HUES6 (cell line): Measurements from ENCODE around the gene ARID1B.

Source experiments
- H3K27ac ChIP-seq: 2 replicates; pipeline ENCODE4 v1.7.0; 2013; ENCODE audit warnings: low read depth, mild to moderate bottlenecking, low read length, inconsistent platforms
- H3K27me3 ChIP-seq: 2 replicates; pipeline ENCODE4 v1.6.1; 2013; ENCODE audit warnings: low read length; ENCODE audit not compliant: control insufficient read depth, insufficient read depth
- H3K36me3 ChIP-seq: 2 replicates; pipeline ENCODE4 v1.6.1; 2013; ENCODE audit warnings: low read length; ENCODE audit not compliant: control insufficient read depth, insufficient read depth
- H3K4me1 ChIP-seq: 2 replicates; pipeline ENCODE4 v1.6.1; 2013; ENCODE audit warnings: low read length; ENCODE audit not compliant: control insufficient read depth, insufficient read depth
- H3K4me3 ChIP-seq: 2 replicates; pipeline ENCODE4 v1.5.1; 2013; ENCODE audit warnings: low read depth, low read length
- H3K9ac ChIP-seq: one replicate; pipeline ENCODE4 v1.6.1; 2013; ENCODE audit warnings: mild to moderate bottlenecking, low read length
- H3K9me3 ChIP-seq: 2 replicates; pipeline ENCODE4 v1.6.1; 2013; ENCODE audit warnings: low read depth, low read length; ENCODE audit not compliant: control insufficient read depth, insufficient read depth

The ARID1B gene

GRCh38 chr6:156832231-156832647 is 55.1 kb downstream of the ARID1B start:
- Histone ChIP-seq H3K4me3 (no peak overlapping the region), H3K27me3 (no peaks in the 10 kb centered on the region), H3K9me3 (no peaks in the 10 kb centered on the region), H3K9ac (no peak overlapping the region), H3K4me1 (peaks cover 20% of the 10 kb centered on the region), H3K36me3 (peaks cover 10% of the 10 kb centered on the region), H3K27ac (no peak overlapping the region)

GRCh38 chr6:156832669-156833068 is 55.5 kb downstream of the ARID1B start:
- Histone ChIP-seq H3K4me3 (no peak overlapping the region), H3K27me3 (no peaks in the 10 kb centered on the region), H3K4me1 (peaks cover 16% of the 10 kb centered on the region), H3K9ac (no peak overlapping the region), H3K36me3 (peaks cover 10% of the 10 kb centered on the region), H3K9me3 (no peaks in the 10 kb centered on the region), H3K27ac (no peak overlapping the region)

- H3K4me3 ChIP-seq: no peak overlapping the region
- H3K36me3 ChIP-seq: peaks cover 10% of the 10 kb centered on the region
- no peaks in the 10 kb centered on the region for H3K9me3 ChIP-seq
- no peak overlapping the region for H3K9ac ChIP-seq
- H3K4me1 ChIP-seq: peaks cover 5% of the 10 kb centered on the region; the same call in 1 of the 2 replicates
- no peaks in the 10 kb centered on the region for H3K27me3 ChIP-seq
- no peak overlapping the region for H3K27ac ChIP-seq
Observed at GRCh38 chr6:156833755-156834154, 56.6 kb downstream of the ARID1B start.

- Histone ChIP-seq H3K9ac (no peak overlapping the region), H3K27me3 (no peaks in the 10 kb centered on the region)
Observed at GRCh38 chr6:156839129-156839528, 62.0 kb downstream of the ARID1B start.

GRCh38 chr6:156839591-156840001 is 62.4 kb downstream of the ARID1B start:
- peaks cover 32% of the 10 kb centered on the region for H3K4me1 ChIP-seq
- no peak overlapping the region for H3K9ac ChIP-seq
- H3K9me3 ChIP-seq: no peaks in the 10 kb centered on the region

More at GRCh38 chr6:156839129-156839528, 62.0 kb downstream of the ARID1B start:
- Histone ChIP-seq H3K4me3 (no peak overlapping the region), H3K36me3 (peaks cover 7% of the 10 kb centered on the region), H3K27ac (no peak overlapping the region), H3K4me1 (peaks cover 32% of the 10 kb centered on the region), H3K9me3 (no peaks in the 10 kb centered on the region)

GRCh38 chr6:156840136-156840535 is 63.0 kb downstream of the ARID1B start:
- Histone ChIP-seq H3K36me3 (peaks cover 7% of the 10 kb centered on the region), H3K27me3 (no peaks in the 10 kb centered on the region), H3K9me3 (no peaks in the 10 kb centered on the region), H3K9ac (no peak overlapping the region), H3K27ac (no peak overlapping the region), H3K4me3 (no peak overlapping the region), H3K4me1 (peaks cover 34% of the 10 kb centered on the region)

More at GRCh38 chr6:156839591-156840001, 62.4 kb downstream of the ARID1B start:
- Histone ChIP-seq H3K27me3 (no peaks in the 10 kb centered on the region), H3K4me3 (no peak overlapping the region), H3K27ac (no peak overlapping the region), H3K36me3 (peaks cover 7% of the 10 kb centered on the region)

- Histone ChIP-seq H3K9ac (no peak overlapping the region), H3K36me3 (peaks cover 7% of the 10 kb centered on the region), H3K4me1 (peaks cover 37% of the 10 kb centered on the region), H3K9me3 (no peaks in the 10 kb centered on the region), H3K27me3 (no peaks in the 10 kb centered on the region), H3K4me3 (no peak overlapping the region), H3K27ac (no peak overlapping the region)
Observed at GRCh38 chr6:156840606-156841005, 63.4 kb downstream of the ARID1B start.

- no peaks in the 10 kb centered on the region for H3K27me3 ChIP-seq
- no peak overlapping the region for H3K9ac ChIP-seq
- no peaks in the 10 kb centered on the region for H3K9me3 ChIP-seq
- no peak overlapping the region for H3K27ac ChIP-seq
- no peaks in the 10 kb centered on the region for H3K36me3 ChIP-seq
- H3K4me1 ChIP-seq: peaks cover 34% of the 10 kb centered on the region
- H3K4me3 ChIP-seq: no peak overlapping the region
Observed at GRCh38 chr6:156841508-156841907, 64.3 kb downstream of the ARID1B start.

GRCh38 chr6:156842598-156843250 is 65.5 kb downstream of the ARID1B start:
- no peak overlapping the region for H3K27ac ChIP-seq
- no peak overlapping the region for H3K9ac ChIP-seq
- no peaks in the 10 kb centered on the region for H3K36me3 ChIP-seq
- no peak overlapping the region for H3K4me3 ChIP-seq
- no peaks in the 10 kb centered on the region for H3K27me3 ChIP-seq
- H3K9me3 ChIP-seq: no peaks in the 10 kb centered on the region
- peaks cover 46% of the 10 kb centered on the region for H3K4me1 ChIP-seq

GRCh38 chr6:156844089-156844488 is 66.9 kb downstream of the ARID1B start:
- H3K9me3 ChIP-seq: no peaks in the 10 kb centered on the region
- H3K4me1 ChIP-seq: peaks cover 60% of the 10 kb centered on the region
- H3K27me3 ChIP-seq: no peaks in the 10 kb centered on the region
- no peaks in the 10 kb centered on the region for H3K36me3 ChIP-seq
- H3K4me3 ChIP-seq: no peak overlapping the region
- no peak overlapping the region for H3K9ac ChIP-seq
- H3K27ac ChIP-seq: no peak overlapping the region

GRCh38 chr6:156845454-156846155 is 68.4 kb downstream of the ARID1B start:
- H3K27ac ChIP-seq: no peak overlapping the region
- H3K36me3 ChIP-seq: no peaks in the 10 kb centered on the region
- peaks cover 54% of the 10 kb centered on the region for H3K4me1 ChIP-seq
- no peak overlapping the region for H3K4me3 ChIP-seq
- no peaks in the 10 kb centered on the region for H3K27me3 ChIP-seq
- no peak overlapping the region for H3K9ac ChIP-seq
- no peaks in the 10 kb centered on the region for H3K9me3 ChIP-seq
